PC-3 (cell line): Measurements from ENCODE around the gene CCDC92. TPM values are rescaled to one million over a fixed set of nuclear protein-coding genes. Genes with fewer than 3 reads are reported as not detected.

Experiments used
- ATAC-seq: fragments of 200-7000 bp; cut with Tn5 transposase; 2 replicates; pipeline ENCODE4 v1.9.1; 2020; ENCODE audit warnings: mild to moderate bottlenecking, moderate library complexity
- BruUV-seq: library from RNA; stranded (reverse); fragments of 400-500 nt; replicated peaks from 2 replicates; lab custom pipeline; 2021; lab: Mats Ljungman, UMichigan
- CTCF ChIA-PET: fragments of 300-600 bp; sonication (Branson Sonifier 250); formaldehyde crosslinking; loops from one replicate; lab custom pipeline; 2022; ENCODE audit warnings: antibody characterized with exemption; lab: Charles Lee
- POLR2A ChIA-PET: fragments of 300-600 bp; sonication (Branson Sonifier 250); formaldehyde crosslinking; loops from one replicate; lab custom pipeline; 2022; ENCODE audit warnings: antibody characterized with exemption; ENCODE audit not compliant: unreplicated experiment; lab: Charles Lee
- DNase-seq: peaks from one replicate; pipeline ENCODE4 v3.0.0-alpha.2; 2015
- H2AFZ ChIP-seq: fragments of 300-600 bp; sonication (generic); 2 replicates; pipeline ENCODE4 v1.6.0; 2016; ENCODE audit warnings: antibody characterized with exemption, low read length
- H3F3A ChIP-seq: fragments of 300-600 bp; sonication (generic); one replicate; pipeline ENCODE4 v1.6.0; 2017; ENCODE audit warnings: antibody characterized with exemption, low read length, control low read depth, mild to moderate bottlenecking; ENCODE audit not compliant: unreplicated experiment
- H3K27ac ChIP-seq: fragments of 300-600 bp; sonication (generic); 2 replicates; pipeline ENCODE4 v1.5.1; 2016; ENCODE audit warnings: mild to moderate bottlenecking, low read length
- H3K27me3 ChIP-seq: fragments of 300-600 bp; sonication (generic); 2 replicates; pipeline ENCODE4 v1.6.1; 2016; ENCODE audit warnings: low read length, mixed read lengths
- H3K36me3 ChIP-seq: fragments of 300-600 bp; sonication (generic); 2 replicates; pipeline ENCODE4 v1.6.1; 2016; ENCODE audit warnings: low read depth, mixed run types, low read length, mixed read lengths
- H3K4me1 ChIP-seq: fragments of 300-600 bp; sonication (generic); 2 replicates; pipeline ENCODE4 v1.5.1; 2016; ENCODE audit warnings: low read length; ENCODE audit not compliant: insufficient read depth
- H3K4me2 ChIP-seq: fragments of 300-600 bp; sonication (generic); 2 replicates; pipeline ENCODE4 v1.6.0; 2016; ENCODE audit warnings: low read length
- H3K4me3 ChIP-seq: fragments of 300-600 bp; sonication (generic); 2 replicates; pipeline ENCODE4 v1.5.1; 2016; ENCODE audit warnings: mild to moderate bottlenecking, low read length, mixed read lengths
- H3K79me2 ChIP-seq: fragments of 300-600 bp; sonication (generic); 2 replicates; pipeline ENCODE4 v1.6.1; 2017; ENCODE audit warnings: low read length, mixed read lengths
- H3K9ac ChIP-seq: fragments of 300-600 bp; sonication (generic); 2 replicates; pipeline ENCODE4 v1.6.0; 2016; ENCODE audit warnings: mild to moderate bottlenecking, low read length
- H3K9me2 ChIP-seq: fragments of 300-600 bp; sonication (generic); replicated peaks from 2 replicates; pipeline ENCODE4 v1.6.1; 2016; ENCODE audit warnings: mixed run types, low read length, mixed read lengths
- H3K9me3 ChIP-seq: fragments of 300-600 bp; sonication (generic); 2 replicates; pipeline ENCODE4 v1.6.1; 2016; ENCODE audit warnings: low read length, mixed read lengths
- H4K20me1 ChIP-seq: fragments of 300-600 bp; sonication (generic); 2 replicates; pipeline ENCODE4 v1.6.1; 2016; ENCODE audit warnings: low read length, mixed read lengths
- CTCF ChIP-seq: fragments of 300-600 bp; sonication (generic); conservative IDR thresholded peaks from 2 replicates; pipeline ENCODE4 v1.5.1; 2017; ENCODE audit warnings: antibody characterized with exemption, low read depth, mild to moderate bottlenecking, low read length
- EZH2 ChIP-seq: fragments of 300-600 bp; sonication (generic); IDR thresholded peaks from one replicate; pipeline ENCODE4 v1.6.1; 2017; ENCODE audit warnings: antibody characterized with exemption, mild to moderate bottlenecking, low read length; ENCODE audit not compliant: unreplicated experiment
- EZH2phosphoT487 ChIP-seq: fragments of 300-600 bp; sonication (generic); IDR thresholded peaks from 2 replicates; pipeline ENCODE4 v1.6.1; 2018; ENCODE audit warnings: mild to moderate bottlenecking, antibody characterized with exemption, low read length, borderline replicate concordance
- intact Hi-C: fragments of 100-400 bp; cut with micrococcal nuclease; formaldehyde crosslinking; loops from 2 replicates; pipeline ENCODE4 v1.9.0; 2023
- total RNA-seq: library from RNA; depleted of rRNA; stranded (reverse); fragments of >200 nt; gene quantifications from 2 replicates; pipeline ENCODE4 v1.2.3, GENCODE V29; 2014

Gene CCDC92
- total RNA-seq, 1 experiment from 2014 or later, result 9.6 TPM

DNA sequence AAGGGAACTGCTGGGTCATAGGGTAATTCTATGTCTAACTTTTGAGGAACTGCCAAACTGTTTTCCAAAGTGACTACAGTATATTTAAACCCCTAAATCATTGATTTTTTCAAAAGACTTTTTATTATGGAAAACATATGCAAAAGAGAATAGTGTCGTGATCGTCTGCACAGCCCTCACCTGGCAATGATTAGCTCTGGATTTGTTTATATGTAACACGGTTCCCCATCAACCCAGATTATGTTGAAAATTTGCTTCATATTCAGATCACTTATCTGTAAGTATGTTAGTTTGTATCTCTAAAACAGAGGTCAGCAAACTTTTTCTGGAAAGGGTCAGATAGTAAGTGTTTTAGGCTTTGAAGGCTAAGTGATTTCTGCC is 52.7 kb downstream of the CCDC92 start:
- Histone ChIP-seq H4K20me1 (no peaks in the 10 kb centered on the region), H3K9me2 (no peaks in the 10 kb centered on the region), H3K9ac (no peak overlapping the region), H2AFZ (no peak overlapping the region), H3K36me3 (no peaks in the 10 kb centered on the region), H3K79me2 (no peaks in the 10 kb centered on the region), H3K4me3 (no peak overlapping the region), H3K4me2 (no peak overlapping the region), H3K27ac (no peak overlapping the region), H3F3A (no peaks in the 10 kb centered on the region), H3K27me3 (no peaks in the 10 kb centered on the region; the same call in 1 of the 2 replicates), H3K4me1 (no peaks in the 10 kb centered on the region), H3K9me3 (no peaks in the 10 kb centered on the region)
- ATAC-seq (no peak), DNase-seq (no peak)
- ChIA-PET POLR2A (no interaction called here), CTCF (no interaction called here)
- TF ChIP-seq EZH2phosphoT487 (no peak), EZH2 (no peak), CTCF (no peak)
- intact Hi-C loops, result no loop called here
- no TSS peak for BruUV-seq

GRCh38 chr12:123917337-123917850 is 55.2 kb downstream of the CCDC92 start:
- intact Hi-C loops, result no loop called here
- H3K9me3 ChIP-seq, result no peaks in the 10 kb centered on the region
- no peaks in the 10 kb centered on the region for H3K36me3 ChIP-seq
- H3K4me1 ChIP-seq, result no peaks in the 10 kb centered on the region
- ChIA-PET POLR2A (no interaction called here), CTCF (no interaction called here)
- H3K9ac ChIP-seq, result no peak overlapping the region
- DNase-seq (no peak), ATAC-seq (no peak)
- no peak overlapping the region for H2AFZ ChIP-seq
- TF ChIP-seq EZH2 (no peak), EZH2phosphoT487 (no peak), CTCF (no peak)
- H3K4me2 ChIP-seq, result no peak overlapping the region
- H3K27me3 ChIP-seq, result no peaks in the 10 kb centered on the region
- BruUV-seq, result no TSS peak
- H3K4me3 ChIP-seq, result no peak overlapping the region
- H4K20me1 ChIP-seq, result no peaks in the 10 kb centered on the region
- H3F3A ChIP-seq, result no peaks in the 10 kb centered on the region
- H3K27ac ChIP-seq, result no peak overlapping the region
- H3K79me2 ChIP-seq, result no peaks in the 10 kb centered on the region
- no peaks in the 10 kb centered on the region for H3K9me2 ChIP-seq

DNA sequence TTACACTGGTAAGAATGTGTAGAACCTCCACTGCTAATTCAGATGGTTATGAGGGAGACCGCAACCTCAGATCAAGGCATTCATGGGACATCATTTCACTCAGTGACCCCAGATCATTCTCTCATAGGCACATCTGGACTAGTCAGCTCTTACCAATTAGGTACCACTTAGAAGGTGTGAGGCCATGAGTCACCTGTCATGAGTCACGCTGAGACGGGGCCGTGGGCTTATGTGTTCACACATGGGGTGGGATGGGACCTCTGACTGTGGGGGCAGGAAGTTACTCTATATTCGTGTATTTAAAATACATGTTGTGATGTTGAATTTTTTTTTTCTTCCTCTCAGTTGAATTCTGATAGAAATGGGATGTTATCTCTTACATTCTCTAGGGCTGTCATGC is 55.9 kb downstream of the CCDC92 start:
- Histone ChIP-seq H3K27ac (no peak overlapping the region), H3K4me2 (no peak overlapping the region), H3K79me2 (no peaks in the 10 kb centered on the region), H3K36me3 (no peaks in the 10 kb centered on the region), H3K4me3 (no peak overlapping the region), H3K9ac (no peak overlapping the region), H3K9me2 (no peaks in the 10 kb centered on the region), H3F3A (no peaks in the 10 kb centered on the region), H3K9me3 (no peaks in the 10 kb centered on the region), H2AFZ (no peak overlapping the region), H3K27me3 (no peaks in the 10 kb centered on the region), H4K20me1 (no peaks in the 10 kb centered on the region), H3K4me1 (no peaks in the 10 kb centered on the region)
- DNase-seq (no peak), ATAC-seq (no peak)
- CTCF ChIA-PET, result no interaction called here
- TF ChIP-seq CTCF (no peak), EZH2 (no peak), EZH2phosphoT487 (no peak)
- POLR2A ChIA-PET, result no interaction called here
- intact Hi-C loops, result no loop called here
- no TSS peak for BruUV-seq
